ENCODE data around the gene KIR2DL3. TPM values are rescaled to one million over a fixed set of nuclear protein-coding genes. Genes with fewer than 3 reads are reported as not detected.

KIR2DL3 gene
- total RNA-seq, 1 experiment from 2014 or later, result not detected

- H2BK5ac ChIP-seq (ENCODE audit: insufficient read length, low read length), result no peak overlapping the region
- no CpG with 5 or more reads among the region's 5 CpGs for WGBS (ENCODE audit: extremely low coverage, insufficient read length, low lambda C conversion rate)
- H2AK5ac ChIP-seq (ENCODE audit: insufficient read length, low read length), result no peak overlapping the region
- no peak overlapping the region for H3K9ac ChIP-seq (ENCODE audit: extremely low read depth, insufficient read length, low read length)
- no peak overlapping the region for H3K56ac ChIP-seq (ENCODE audit: insufficient read length, low read depth, low read length)
- H3K79me2 ChIP-seq (ENCODE audit: insufficient read depth, low read length), result no peaks in the 10 kb centered on the region
- DNase-seq, result no peak
- H4K91ac ChIP-seq (ENCODE audit: insufficient read length, low read depth, low read length), result no peak overlapping the region
- no peak overlapping the region for H2BK20ac ChIP-seq (ENCODE audit: low read depth, low read length, poor library complexity, severe bottlenecking)
- no peaks in the 10 kb centered on the region; the same call in 1 of the 2 replicates for H3K27me3 ChIP-seq (ENCODE audit: insufficient read depth, low read length)
- H2BK12ac ChIP-seq (ENCODE audit: insufficient read length, low read depth, low read length), result no peak overlapping the region
- H3K14ac ChIP-seq (ENCODE audit: insufficient read depth, low read length), result no peak overlapping the region
- no peaks in the 10 kb centered on the region for H3K4me1 Mint-ChIP-seq
- no peaks in the 10 kb centered on the region for H4K20me1 ChIP-seq (ENCODE audit: control insufficient read depth, insufficient read depth, insufficient read length)
- no peak overlapping the region for H3T11ph ChIP-seq (ENCODE audit: low read length)
- H2AFZ ChIP-seq (ENCODE audit: low read length), result no peak overlapping the region
- H3K27me3 Mint-ChIP-seq (ENCODE audit: low read depth), result peaks cover 1% of the 10 kb centered on the region; the same call in 1 of the 2 replicates
- no peak overlapping the region for H3K4ac ChIP-seq (ENCODE audit: low read depth, low read length)
- peaks cover 83 to 87% of the 10 kb centered on the region in 2 experiments for H3K9me3 Mint-ChIP-seq
- no peak overlapping the region for H4K5ac ChIP-seq (ENCODE audit: insufficient read length, low read depth, low read length)
- H4K8ac ChIP-seq (replicated peaks; ENCODE audit: insufficient read length, low read depth, low read length), result no peak overlapping the region
- TF ChIP-seq CTCF (conservative IDR thresholded peaks at IDR 0.05), result no peak
- no peak overlapping the region for H3K18ac ChIP-seq (ENCODE audit: insufficient read length, low read depth, low read length)
- H3K27ac Mint-ChIP-seq, result no peak overlapping the region
- H3K27ac ChIP-seq (ENCODE audit: insufficient read length, low read depth, low read length), result no peak overlapping the region
- H3K4me2 ChIP-seq (ENCODE audit: insufficient read depth, insufficient read length, low read length), result no peak overlapping the region
- H3K23me2 ChIP-seq (ENCODE audit: insufficient read length, low read depth, low read length, poor library complexity, severe bottlenecking), result no peaks in the 10 kb centered on the region
- no peaks in the 10 kb centered on the region for H3K79me1 ChIP-seq (ENCODE audit: insufficient read depth, low read depth, low read length, poor library complexity, severe bottlenecking)
- H3K36me3 Mint-ChIP-seq (ENCODE audit: insufficient read depth in 1 of 3, low read depth in 3 of 3), result peaks cover 4 to 29% (median 20%) of the 10 kb centered on the region in 3 experiments; a peak in 6 of 7 replicates
- no peak overlapping the region for H3K23ac ChIP-seq (ENCODE audit: insufficient read length, low read depth, low read length)
- H2BK15ac ChIP-seq (ENCODE audit: low read depth, low read length), result no peak overlapping the region
- no peaks in the 10 kb centered on the region for H3K4me1 ChIP-seq (ENCODE audit: insufficient read depth, low read length)
- H2BK120ac ChIP-seq (ENCODE audit: low read depth, low read length, poor library complexity, severe bottlenecking), result no peak overlapping the region
- peaks cover 58% of the 10 kb centered on the region for H3K9me3 ChIP-seq (ENCODE audit: control insufficient read depth, low read depth, low read length)
- no peak overlapping the region for H3K4me3 Mint-ChIP-seq
Measured at GRCh38 chr19:54694648-54695047, 43.7 kb upstream of the KIR2DL3 start.

All from H9 (cell line).